Smooth muscle cell of the pulmonary artery (primary cell): ENCODE measurements around the gene SYNDIG1. TPM values are rescaled to one million over a fixed set of nuclear protein-coding genes. Genes with fewer than 3 reads are reported as not detected.

Experiments used
- total RNA-seq: library from RNA; depleted of rRNA; stranded (reverse); fragments of >200 nt; gene quantifications from 2 replicates; pipeline ENCODE4 v1.2.3, GENCODE V29; 2014

The SYNDIG1 gene
- 0.56 and 1.4 TPM in 2 replicates for total RNA-seq

GRCh38 chr20:24469116-24469893 is at the start of gene SYNDIG1:
TSS of gene SYNDIG1 (plus strand) at chr20:24469629. CDS start at chr20:24543098, 73,469 bp downstream.

